Osteoblast (primary cell): ENCODE measurements around the gene TSPOAP1. TPM values are rescaled to one million over a fixed set of nuclear protein-coding genes. Genes with fewer than 3 reads are reported as not detected.
A peak's percentile ranks its signal among the peaks of the same experiment; 100 is the strongest.

Experiments
- DNase-seq: peaks from one replicate; pipeline ENCODE4 v3.0.0; 2011; ENCODE audit warnings: low spot score, mixed read lengths; ENCODE audit not compliant: insufficient read length; ENCODE audit errors: missing footprints
- H2AFZ ChIP-seq: 2 replicates; pipeline ENCODE4 v1.6.0; 2011; ENCODE audit warnings: mild to moderate bottlenecking, low read length
- H3K27ac ChIP-seq: 2 replicates; pipeline ENCODE4 v1.5.1; 2011; ENCODE audit warnings: mild to moderate bottlenecking, low read depth, low read length, moderate library complexity
- H3K27me3 ChIP-seq: 2 replicates; pipeline ENCODE4 v1.6.0; 2012; ENCODE audit warnings: mild to moderate bottlenecking, control low read depth, inconsistent platforms, low read length, moderate library complexity; ENCODE audit not compliant: insufficient read depth
- H3K36me3 ChIP-seq: 2 replicates; pipeline ENCODE4 v1.5.1; 2011; ENCODE audit warnings: mild to moderate bottlenecking, low read length, control low read depth, moderate library complexity; ENCODE audit not compliant: insufficient read depth
- H3K4me1 ChIP-seq: 2 replicates; pipeline ENCODE4 v1.5.1; 2011; ENCODE audit warnings: mild to moderate bottlenecking, low read length, control low read depth, moderate library complexity; ENCODE audit not compliant: insufficient read depth
- H3K4me2 ChIP-seq: 2 replicates; pipeline ENCODE4 v1.6.0; 2011; ENCODE audit warnings: mild to moderate bottlenecking, low read length; ENCODE audit not compliant: insufficient read depth
- H3K4me3 ChIP-seq: fragments of 200-600 bp; sonication (generic); 3 replicates; pipeline ENCODE4 v1.5.1; 2012; ENCODE audit warnings: mild to moderate bottlenecking, low read length, inconsistent platforms; ENCODE audit not compliant: insufficient read depth
- H3K79me2 ChIP-seq: 2 replicates; pipeline ENCODE4 v1.6.0; 2012; ENCODE audit warnings: mild to moderate bottlenecking, low read length, control low read depth, inconsistent platforms; ENCODE audit not compliant: insufficient read depth
- H3K9me3 ChIP-seq: 2 replicates; pipeline ENCODE4 v1.5.1; 2011; ENCODE audit warnings: low read depth, low read length, control low read depth
- H4K20me1 ChIP-seq: 2 replicates; pipeline ENCODE4 v1.6.0; 2012; ENCODE audit warnings: mild to moderate bottlenecking, low read length, control low read depth; ENCODE audit not compliant: insufficient read depth
- total RNA-seq: library from RNA; depleted of rRNA; stranded (reverse); fragments of >200 nt; gene quantifications from 2 replicates; pipeline ENCODE4 v1.2.3, GENCODE V29; 2012
- TF ChIP-seq, protein P1 (sequence below): IDR thresholded peaks from 2 replicates; pipeline ENCODE4 v1.5.1; 2011; ENCODE audit warnings: mild to moderate bottlenecking, low read depth, low read length, moderate library complexity; ENCODE audit errors: extremely low read depth

The TSPOAP1 gene
- total RNA-seq, 1 donor: 4.3 TPM

DNA sequence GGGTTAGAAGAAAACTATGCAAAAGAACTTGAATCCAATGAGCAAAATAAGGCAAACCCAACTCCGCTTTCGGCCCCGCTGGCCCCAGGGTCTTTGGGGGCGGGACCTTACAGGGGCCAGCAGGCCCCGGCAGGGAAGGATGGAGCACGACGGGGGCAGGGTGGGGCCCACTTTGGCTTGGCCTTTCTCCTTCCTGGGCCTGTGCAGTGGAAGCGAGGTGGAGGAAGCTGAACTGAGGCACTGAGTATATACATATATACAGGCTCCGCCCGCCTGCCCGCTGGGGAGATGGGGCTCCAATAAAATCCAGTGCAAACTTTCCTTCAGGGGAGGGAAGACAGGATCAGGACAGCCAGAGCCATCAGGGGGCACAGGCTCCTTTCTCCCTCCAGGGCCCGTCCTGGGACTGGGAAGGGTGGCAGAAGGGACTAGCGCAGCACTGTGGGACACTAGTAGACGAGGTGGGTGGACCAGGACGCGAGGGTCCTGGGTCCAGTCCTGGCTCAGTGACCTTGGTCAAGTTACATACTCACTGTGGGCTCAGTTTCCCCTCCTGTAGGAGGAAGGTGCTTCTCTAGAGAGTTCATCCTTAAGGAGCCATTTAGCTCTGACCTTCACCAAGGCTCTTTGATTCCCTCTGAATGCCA, 27.0 kb downstream of the TSPOAP1 start:
- H3K79me2 ChIP-seq: no peaks in the 10 kb centered on the region
- no peak overlapping the region for H3K4me2 ChIP-seq
- DNase-seq: peak; percentile 43
- no peak overlapping the region for H3K27ac ChIP-seq
- no peaks in the 10 kb centered on the region for H4K20me1 ChIP-seq
- no peaks in the 10 kb centered on the region for H3K36me3 ChIP-seq
- no peak overlapping the region for H3K4me3 ChIP-seq
- H3K27me3 ChIP-seq: no peaks in the 10 kb centered on the region
- no peak overlapping the region for H2AFZ ChIP-seq
- TF ChIP-seq, protein P1, sequence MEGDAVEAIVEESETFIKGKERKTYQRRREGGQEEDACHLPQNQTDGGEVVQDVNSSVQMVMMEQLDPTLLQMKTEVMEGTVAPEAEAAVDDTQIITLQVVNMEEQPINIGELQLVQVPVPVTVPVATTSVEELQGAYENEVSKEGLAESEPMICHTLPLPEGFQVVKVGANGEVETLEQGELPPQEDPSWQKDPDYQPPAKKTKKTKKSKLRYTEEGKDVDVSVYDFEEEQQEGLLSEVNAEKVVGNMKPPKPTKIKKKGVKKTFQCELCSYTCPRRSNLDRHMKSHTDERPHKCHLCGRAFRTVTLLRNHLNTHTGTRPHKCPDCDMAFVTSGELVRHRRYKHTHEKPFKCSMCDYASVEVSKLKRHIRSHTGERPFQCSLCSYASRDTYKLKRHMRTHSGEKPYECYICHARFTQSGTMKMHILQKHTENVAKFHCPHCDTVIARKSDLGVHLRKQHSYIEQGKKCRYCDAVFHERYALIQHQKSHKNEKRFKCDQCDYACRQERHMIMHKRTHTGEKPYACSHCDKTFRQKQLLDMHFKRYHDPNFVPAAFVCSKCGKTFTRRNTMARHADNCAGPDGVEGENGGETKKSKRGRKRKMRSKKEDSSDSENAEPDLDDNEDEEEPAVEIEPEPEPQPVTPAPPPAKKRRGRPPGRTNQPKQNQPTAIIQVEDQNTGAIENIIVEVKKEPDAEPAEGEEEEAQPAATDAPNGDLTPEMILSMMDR: no peak
- no peaks in the 10 kb centered on the region for H3K4me1 ChIP-seq
- H3K9me3 ChIP-seq: no peaks in the 10 kb centered on the region

DNA sequence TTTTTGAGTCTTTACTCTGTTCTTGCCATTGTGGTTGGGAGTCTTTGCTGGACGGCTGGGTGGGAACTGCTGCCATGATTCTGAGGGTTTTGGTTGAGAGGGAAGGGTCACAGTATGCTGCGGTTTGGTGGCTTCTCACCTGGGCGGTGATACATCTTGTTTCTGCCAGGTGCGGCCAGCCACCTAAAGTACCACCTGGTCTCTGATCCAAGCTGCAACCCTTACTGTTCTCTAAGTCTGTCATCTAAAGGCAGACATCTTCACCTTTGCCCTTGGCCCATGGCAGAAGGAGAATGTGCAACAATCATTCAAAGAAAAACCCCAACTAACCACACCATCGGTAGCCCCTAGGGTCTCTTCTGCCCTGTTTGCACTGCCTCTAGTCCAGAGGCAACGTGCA, 28.3 kb downstream of the TSPOAP1 start:
- H3K4me3 ChIP-seq: no peak overlapping the region
- H3K27me3 ChIP-seq: no peaks in the 10 kb centered on the region
- no peak for DNase-seq
- TF ChIP-seq, protein P1: no peak
- no peaks in the 10 kb centered on the region for H3K36me3 ChIP-seq
- no peak overlapping the region for H3K27ac ChIP-seq
- no peaks in the 10 kb centered on the region for H3K79me2 ChIP-seq
- no peaks in the 10 kb centered on the region for H3K4me1 ChIP-seq
- H3K9me3 ChIP-seq: no peaks in the 10 kb centered on the region
- H3K4me2 ChIP-seq: no peak overlapping the region
- H2AFZ ChIP-seq: no peak overlapping the region
- H4K20me1 ChIP-seq: no peaks in the 10 kb centered on the region

DNA sequence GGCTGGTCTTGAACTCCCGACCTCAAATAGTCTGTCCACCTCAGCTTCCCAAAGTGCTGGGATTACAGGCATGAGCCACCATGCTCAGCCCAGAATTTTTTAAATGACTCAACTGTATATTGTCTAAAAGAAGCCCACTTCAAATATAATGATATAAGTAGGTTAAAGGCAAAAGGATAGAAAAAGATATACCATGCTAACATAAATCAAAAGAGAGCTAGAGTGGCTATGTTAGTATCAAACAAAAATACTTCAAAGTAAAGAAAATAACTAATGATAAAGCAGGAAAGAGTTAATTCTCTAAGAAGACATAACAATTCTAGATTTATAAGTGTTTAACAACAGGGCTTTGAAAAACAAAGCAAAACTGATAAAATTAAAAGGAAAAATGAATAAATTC, 34.6 kb downstream of the TSPOAP1 start:
- H4K20me1 ChIP-seq: no peaks in the 10 kb centered on the region
- no peak overlapping the region for H3K27ac ChIP-seq
- H3K4me2 ChIP-seq: no peak overlapping the region
- H3K27me3 ChIP-seq: peaks cover 8% of the 10 kb centered on the region
- no peaks in the 10 kb centered on the region for H3K79me2 ChIP-seq
- H3K4me1 ChIP-seq: no peaks in the 10 kb centered on the region
- DNase-seq: no peak
- no peak overlapping the region for H2AFZ ChIP-seq
- no peaks in the 10 kb centered on the region for H3K36me3 ChIP-seq
- TF ChIP-seq, protein P1: no peak
- H3K4me3 ChIP-seq: no peak overlapping the region
- H3K9me3 ChIP-seq: no peaks in the 10 kb centered on the region

DNA sequence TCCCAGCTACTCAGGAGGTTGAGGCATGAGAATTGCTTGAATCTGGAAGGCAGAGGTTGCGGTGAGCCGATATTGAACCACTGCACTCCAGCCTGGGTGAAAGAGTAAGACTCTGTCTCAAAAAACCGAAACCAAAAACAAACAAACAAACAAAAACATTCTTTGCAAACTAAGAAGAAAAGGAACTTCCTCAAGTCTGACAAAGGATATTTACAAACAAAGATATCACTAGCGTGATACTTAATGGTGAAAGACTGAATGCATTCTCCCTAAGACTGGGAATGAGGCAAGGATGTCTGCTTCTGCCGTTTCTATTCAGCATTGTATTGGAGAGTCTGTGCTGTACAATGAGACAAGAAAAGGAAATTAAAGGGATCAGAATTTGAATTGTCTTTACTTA, 37.3 kb downstream of the TSPOAP1 start:
- TF ChIP-seq, protein P1: no peak
- Histone ChIP-seq H3K79me2 (no peaks in the 10 kb centered on the region), H3K4me3 (no peak overlapping the region), H3K4me1 (no peaks in the 10 kb centered on the region), H3K27ac (no peak overlapping the region), H2AFZ (no peak overlapping the region), H3K9me3 (no peaks in the 10 kb centered on the region), H3K27me3 (peaks cover 8% of the 10 kb centered on the region), H3K36me3 (no peaks in the 10 kb centered on the region), H4K20me1 (no peaks in the 10 kb centered on the region), H3K4me2 (no peak overlapping the region)
- no peak for DNase-seq
